B cell (primary cell): ENCODE measurements around the gene PACSIN3. TPM values are rescaled to one million over a fixed set of nuclear protein-coding genes. Genes with fewer than 3 reads are reported as not detected.

ENCODE experiments used
- ATAC-seq: fragments of 200-7000 bp; cut with Tn5 transposase; one replicate; pipeline ENCODE4 v1.10.0; 2021; ENCODE audit warnings: low read depth, mild to moderate bottlenecking, moderate number of reproducible peaks, moderate library complexity
- CTCF ChIA-PET: fragments of 350-600 bp; sonication (Branson Sonifier 250); formaldehyde crosslinking; loops from one replicate; lab custom pipeline; 2021; ENCODE audit warnings: antibody characterized with exemption, inconsistent platforms; lab: Charles Lee
- POLR2A ChIA-PET: fragments of 350-600 bp; sonication (Branson Sonifier 250); formaldehyde crosslinking; loops from one replicate; lab custom pipeline; 2021; ENCODE audit warnings: antibody characterized with exemption; lab: Charles Lee
- DNase-seq: peaks from one replicate; pipeline ENCODE4 v3.0.0; 2013
- H2AFZ ChIP-seq: 2 replicates; pipeline ENCODE4 v1.6.1; 2012; ENCODE audit warnings: mild to moderate bottlenecking, low read depth, low read length; ENCODE audit not compliant: insufficient read depth, poor library complexity, severe bottlenecking
- H3K27ac ChIP-seq, 2 donors: 1 replicate in 1 of 2; 2 replicates in 1 of 2; pipeline ENCODE4 v1.5.1; 2012 to 2013; ENCODE audit warnings: low read length in 2 of 2, mild to moderate bottlenecking in 2 of 2, moderate library complexity in 1 of 2
- H3K27me3 ChIP-seq, 4 experiments: fragments of 200-600 bp in 1 of 4; sonication (generic) in 1 of 4; replicated peaks in 1 of 4; 1 replicate in 2 of 4; 2 replicates in 2 of 4; pipeline versions ENCODE4 v1.6.1 to v1.7.0; 2013 to 2016; ENCODE audit warnings: low read length in 3 of 4, mild to moderate bottlenecking in 2 of 4, mixed read lengths in 1 of 4, moderate library complexity in 1 of 4; ENCODE audit not compliant: insufficient read depth in 4 of 4, control insufficient read depth in 3 of 4; ENCODE audit errors: control extremely low read depth in 1 of 4
- H3K36me3 ChIP-seq, 2 experiments: replicated peaks in 1 of 2; 1 replicate in 1 of 2; 2 replicates in 1 of 2; pipeline versions ENCODE4 v1.6.1 to v1.7.1; 2013; ENCODE audit warnings: low read length in 1 of 2; ENCODE audit not compliant: insufficient read depth in 2 of 2, control insufficient read depth in 1 of 2; ENCODE audit errors: control extremely low read depth in 1 of 2, extremely low read depth in 1 of 2
- H3K4me1 ChIP-seq, 2 donors: fragments of 200-600 bp in 1 of 2; sonication (generic) in 1 of 2; 1 replicate in 1 of 2; 2 replicates in 1 of 2; pipeline versions ENCODE4 v1.5.1 to v1.6.1; 2013 to 2017; ENCODE audit warnings: low read length in 2 of 2; ENCODE audit not compliant: control insufficient read depth in 2 of 2, insufficient read depth in 2 of 2
- H3K4me2 ChIP-seq: replicated peaks from 2 replicates; pipeline ENCODE3; 2012; ENCODE audit warnings: mild to moderate bottlenecking, low read depth, low read length; ENCODE audit not compliant: poor library complexity, severe bottlenecking
- H3K4me3 ChIP-seq, 5 experiments: fragments of 200-600 bp in 1 of 5; sonication (generic) in 1 of 5; 1 replicate in 3 of 5; 2 replicates in 2 of 5; pipeline versions ENCODE4 v1.5.1 to v1.7.0; 2011 to 2016; ENCODE audit warnings: low read length in 4 of 5, mild to moderate bottlenecking in 4 of 5, low read depth in 2 of 5, control low read depth in 1 of 5, moderate library complexity in 1 of 5; ENCODE audit not compliant: insufficient read depth in 1 of 5; ENCODE audit errors: control extremely low read depth in 1 of 5, extremely low read depth in 1 of 5
- H3K79me2 ChIP-seq: fragments of 200-600 bp; sonication (generic); one replicate; pipeline ENCODE4 v1.6.0; 2016; ENCODE audit warnings: low read length; ENCODE audit not compliant: control insufficient read depth, insufficient read depth
- H3K9ac ChIP-seq: fragments of 200-600 bp; sonication (generic); 2 replicates; pipeline ENCODE4 v1.6.1; 2017; ENCODE audit warnings: mild to moderate bottlenecking, low read length, moderate library complexity
- H3K9me3 ChIP-seq, 3 donors: one replicate each; pipeline versions ENCODE4 v1.6.1 to v1.7.1; 2013; ENCODE audit warnings: low read length in 2 of 3; ENCODE audit not compliant: control insufficient read depth in 2 of 3, insufficient read depth in 1 of 3; ENCODE audit errors: control extremely low read depth in 1 of 3
- H4K20me1 ChIP-seq: 2 replicates; pipeline ENCODE4 v1.6.0; 2012; ENCODE audit warnings: mild to moderate bottlenecking, low read length; ENCODE audit not compliant: insufficient read depth, control insufficient read depth, poor library complexity, severe bottlenecking
- H3K27ac Mint-ChIP-seq: one replicate; pipeline ENCODE4 v1.8.0; 2021; ENCODE audit warnings: mixed read lengths
- H3K27me3 Mint-ChIP-seq: one replicate; pipeline ENCODE4 v1.8.0; 2021; ENCODE audit warnings: mixed read lengths
- H3K4me1 Mint-ChIP-seq: one replicate; pipeline ENCODE4 v1.8.0; 2021; ENCODE audit warnings: mixed read lengths
- H3K4me3 Mint-ChIP-seq: one replicate; pipeline ENCODE4 v1.8.0; 2021; ENCODE audit warnings: mixed read lengths
- H3K9me3 Mint-ChIP-seq: one replicate; pipeline ENCODE4 v1.8.0; 2022; ENCODE audit warnings: mixed read lengths; ENCODE audit not compliant: insufficient read depth
- CTCF ChIP-seq: fragments of 200-600 bp; IDR thresholded peaks from one replicate; pipeline ENCODE4 v1.8.0; 2022; ENCODE audit warnings: antibody characterized with exemption, mild to moderate bottlenecking
- EZH2 ChIP-seq: IDR thresholded peaks from 2 replicates; pipeline ENCODE4 v1.6.1; 2012; ENCODE audit warnings: borderline replicate concordance, low read depth, mild to moderate bottlenecking, moderate library complexity, low read length; ENCODE audit not compliant: insufficient read depth, poor library complexity, severe bottlenecking
- WGBS: methylation state at CpG from one replicate; pipeline ENCODE4 v1.1.5; 2013; ENCODE audit warnings: missing lambda C conversion rate; ENCODE audit not compliant: insufficient coverage; 5-methylcytosine and 5-hydroxymethylcytosine counted together
- intact Hi-C: fragments of 100-400 bp; cut with micrococcal nuclease; formaldehyde crosslinking; loops from one replicate; pipeline ENCODE4 v1.10.0; 2022
- polyA plus RNA-seq: library from polyadenylated mRNA; depleted of rRNA; stranded (reverse); fragments of >200 nt; gene quantifications from 2 replicates; pipeline ENCODE4 v1.2.3, GENCODE V29; 2012
- total RNA-seq, 2 donors: library from RNA; stranded (reverse); fragments of 120-200 nt in 1 of 2; gene quantifications; 1 replicate in 1 of 2; 2 replicates in 1 of 2; pipeline versions ENCODE4 v1.2.3 to v1.2.4, GENCODE V29; 2013 to 2022

Gene PACSIN3
- total and polyA plus RNA-seq, 2 donors (not counting 1 experiment from before 2014, with no cell fraction given): 2.1 TPM; not detected in 1

GRCh38 chr11:47136327-47136726 lies 49.9 kb downstream of the PACSIN3 start:
- H3K36me3 ChIP-seq: no peaks in the 10 kb centered on the region
- DNase-seq: no peak
- no peaks in the 10 kb centered on the region for H3K9me3 ChIP-seq
- no peaks in the 10 kb centered on the region for H3K4me1 ChIP-seq
- H3K4me1 Mint-ChIP-seq: no peaks in the 10 kb centered on the region
- no peaks in the 10 kb centered on the region for H3K79me2 ChIP-seq
- no peak overlapping the region for H3K4me3 ChIP-seq
- no peaks in the 10 kb centered on the region for H3K27me3 ChIP-seq
- no peak overlapping the region for H3K4me2 ChIP-seq
- no peak overlapping the region for H2AFZ ChIP-seq
- H3K27me3 Mint-ChIP-seq: no peaks in the 10 kb centered on the region
- no peak overlapping the region for H3K27ac Mint-ChIP-seq
- no peak for ATAC-seq
- H3K9ac ChIP-seq: no peak overlapping the region
- ChIA-PET CTCF (interaction anchor here (1.2 kb wide), 1 partner anchor 27 kb away, joined by 3 read pairs; no protein-coding TSS in a partner anchor), POLR2A (no interaction called here)
- H3K27ac ChIP-seq: no peak overlapping the region
- TF ChIP-seq CTCF: no peak
- no peak for TF ChIP-seq EZH2
- H3K4me3 Mint-ChIP-seq: no peak overlapping the region
- intact Hi-C loops: no loop called here
- H4K20me1 ChIP-seq: no peaks in the 10 kb centered on the region
- H3K9me3 Mint-ChIP-seq: no peaks in the 10 kb centered on the region
- 70% methylated on average over 2 of the region's 3 CpGs for WGBS

GRCh38 chr11:47132981-47133380 lies 53.3 kb downstream of the PACSIN3 start:
- TF ChIP-seq EZH2: no peak
- no peak for TF ChIP-seq CTCF
- Mint-ChIP-seq H3K27ac (no peak overlapping the region), H3K4me3 (no peak overlapping the region), H3K4me1 (no peaks in the 10 kb centered on the region), H3K27me3 (no peaks in the 10 kb centered on the region), H3K9me3 (no peaks in the 10 kb centered on the region)
- no CpG with 5 or more reads among the region's 1 CpG for WGBS
- H3K79me2 ChIP-seq: no peaks in the 10 kb centered on the region
- no peaks in the 10 kb centered on the region for H3K9me3 ChIP-seq
- no peak overlapping the region for H3K27ac ChIP-seq
- POLR2A ChIA-PET: no interaction called here
- H3K4me1 ChIP-seq: no peaks in the 10 kb centered on the region
- no peaks in the 10 kb centered on the region for H3K27me3 ChIP-seq
- no peak overlapping the region for H3K4me2 ChIP-seq
- H3K9ac ChIP-seq: no peak overlapping the region
- no peak for ATAC-seq
- intact Hi-C loops: no loop called here
- no peak overlapping the region for H2AFZ ChIP-seq
- no peak for DNase-seq
- CTCF ChIA-PET: no interaction called here
- H3K36me3 ChIP-seq: no peaks in the 10 kb centered on the region
- H3K4me3 ChIP-seq: no peak overlapping the region
- H4K20me1 ChIP-seq: no peaks in the 10 kb centered on the region
